ENCODE measurements around the gene PRIMA1. TPM values are rescaled to one million over a fixed set of nuclear protein-coding genes. Genes with fewer than 3 reads are reported as not detected.
A peak's percentile ranks its signal among the peaks of the same experiment; 100 is the strongest.

PRIMA1 gene
- polyA plus RNA-seq, 1 of the 3 experiments (the other 2 are of a cell fraction) = 0.18 TPM

DNA sequence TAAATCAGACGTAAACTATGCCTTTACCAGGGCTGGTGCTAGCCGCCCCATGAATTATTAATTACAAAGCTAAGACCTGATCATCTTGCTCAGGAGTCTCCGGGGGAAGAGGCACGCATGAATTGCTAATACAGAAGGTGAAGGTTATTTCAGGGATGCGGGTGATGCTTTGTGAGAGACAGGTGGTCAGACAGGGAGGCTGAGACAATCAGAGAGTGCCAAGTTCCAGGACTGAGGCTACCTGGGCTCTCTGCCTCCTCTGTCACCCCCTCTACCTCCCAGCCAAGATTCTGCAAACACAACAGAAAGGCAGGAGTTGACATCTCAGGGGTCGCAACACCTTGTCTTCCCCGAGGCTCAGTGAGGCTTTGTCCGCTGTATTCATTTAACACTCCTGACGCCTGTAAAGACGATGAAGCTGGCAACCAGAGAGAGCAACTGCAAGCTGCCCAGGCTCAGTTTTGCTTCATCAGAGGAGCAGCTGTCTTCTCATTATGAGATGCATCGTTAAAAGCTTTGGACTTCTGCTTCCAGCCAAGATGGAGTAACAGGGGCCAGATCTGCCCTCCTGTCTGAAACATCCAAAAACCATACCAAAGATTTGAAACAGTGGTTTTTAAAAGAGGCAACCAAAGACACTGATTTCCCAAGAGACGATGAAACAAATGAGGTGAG, 46.6 kb downstream of the PRIMA1 start:
- Histone ChIP-seq H3K27ac (ENCODE audit: low read depth in 2 of 2, low read length in 1 of 2) (no peak overlapping the region), H2AFZ (ENCODE audit: low read depth) (no peak overlapping the region), H3K4me2 (no peak overlapping the region), H3K79me2 (ENCODE audit: insufficient read depth) (no peaks in the 10 kb centered on the region), H3K4me1 (ENCODE audit: control insufficient read depth in 1 of 2, insufficient read depth in 2 of 2, low read depth in 1 of 2, low read length in 1 of 2) (peaks cover 0 to 52% of the 10 kb centered on the region in 2 experiments; a peak in 1 of 4 replicates), H3K9me2 (no peaks in the 10 kb centered on the region), H3K9me3 (no peaks in the 10 kb centered on the region), H3K27me3 (ENCODE audit: insufficient read depth) (no peaks in the 10 kb centered on the region), H3K9ac (no peak overlapping the region), H3F3A (replicated peaks; ENCODE audit: insufficient read depth) (no peaks in the 10 kb centered on the region), H3K4me3 (ENCODE audit: low read depth in 2 of 2, low read length in 1 of 2) (no peak overlapping the region), H4K20me1 (ENCODE audit: insufficient read depth) (no peaks in the 10 kb centered on the region), H3K36me3 (replicated peaks in 1 of 2; ENCODE audit: control insufficient read depth in 1 of 2, insufficient read depth in 2 of 2, low read length in 1 of 2) (no peaks in the 10 kb centered on the region)
- POLR2A ChIA-PET = no interaction called here
- TF ChIP-seq TCF12 (IDR thresholded peaks at IDR 0.05) (no peak), EP300 (IDR thresholded peaks at IDR 0.05; ENCODE audit: borderline replicate concordance in 1 of 2, low read depth in 1 of 2, low read length in 1 of 2) (no peak), MEF2A (IDR thresholded peaks at IDR 0.05; ENCODE audit: borderline replicate concordance, low read depth) (no peak), FOXM1 (IDR thresholded peaks at IDR 0.05; ENCODE audit: low read depth) (no peak)
- no peak for DNase-seq
- WGBS (ENCODE audit: low lambda C conversion rate) = 47% methylated on average over 9 of the region's 12 CpGs
- CTCF ChIA-PET = interaction anchor here (1.2 kb wide), 1 partner anchor 26 kb away, joined by 3 read pairs; no protein-coding TSS in a partner anchor

DNA sequence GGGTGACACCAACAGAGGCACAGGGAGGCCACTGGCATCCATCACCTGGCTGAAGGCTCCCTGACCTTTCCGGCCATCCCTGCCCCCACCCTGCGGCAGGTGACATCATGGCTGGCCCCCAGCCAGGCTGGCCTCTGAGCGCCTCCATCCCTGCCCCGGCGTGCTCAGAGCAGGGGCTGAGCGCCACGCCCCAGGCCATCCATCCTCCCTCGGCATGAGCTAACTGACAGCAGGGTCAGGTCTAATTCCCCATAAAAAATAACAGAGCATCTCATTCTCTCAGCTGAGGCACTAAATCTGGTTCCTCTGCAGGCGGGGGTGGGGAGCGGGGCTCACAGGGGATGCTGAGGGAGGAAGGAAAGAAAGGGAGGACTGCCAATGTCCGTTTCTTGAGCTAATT, 50.7 kb downstream of the PRIMA1 start:
- TF ChIP-seq TAF1 (IDR thresholded peaks at IDR 0.05; ENCODE audit: borderline replicate concordance, low read depth, low read length) = no peak
- no peak for TF ChIP-seq GATA2 (CRISPR knock-in tag; IDR thresholded peaks at IDR 0.05)
- TF ChIP-seq EZH2phosphoT487 (IDR thresholded peaks at IDR 0.05; ENCODE audit: borderline replicate concordance, low read depth) = no peak
- TF ChIP-seq ELF1 (IDR thresholded peaks at IDR 0.05) = no peak
- TF ChIP-seq RCOR1 (IDR thresholded peaks at IDR 0.05; ENCODE audit: low read length) = no peak
- TF ChIP-seq FOXM1 (IDR thresholded peaks at IDR 0.05; ENCODE audit: low read depth) = no peak
- TF ChIP-seq SIN3A (IDR thresholded peaks at IDR 0.05; ENCODE audit: borderline replicate concordance, low read depth, low read length) = no peak
- TF ChIP-seq FOSL2 (IDR thresholded peaks at IDR 0.05; ENCODE audit: borderline replicate concordance, low read depth) = no peak
- TF ChIP-seq RAD21 (IDR thresholded peaks at IDR 0.05; ENCODE audit: low read length) = no peak
- TF ChIP-seq CHD2 (IDR thresholded peaks at IDR 0.05; ENCODE audit: low read length, partially characterized antibody) = no peak
- TF ChIP-seq, protein P1, sequence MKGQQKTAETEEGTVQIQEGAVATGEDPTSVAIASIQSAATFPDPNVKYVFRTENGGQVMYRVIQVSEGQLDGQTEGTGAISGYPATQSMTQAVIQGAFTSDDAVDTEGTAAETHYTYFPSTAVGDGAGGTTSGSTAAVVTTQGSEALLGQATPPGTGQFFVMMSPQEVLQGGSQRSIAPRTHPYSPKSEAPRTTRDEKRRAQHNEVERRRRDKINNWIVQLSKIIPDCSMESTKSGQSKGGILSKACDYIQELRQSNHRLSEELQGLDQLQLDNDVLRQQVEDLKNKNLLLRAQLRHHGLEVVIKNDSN (IDR thresholded peaks at IDR 0.05; ENCODE audit: borderline replicate concordance, low read depth) = no peak
- no peak for TF ChIP-seq YY1 (IDR thresholded peaks at IDR 0.05; ENCODE audit: low read depth)
- TF ChIP-seq, protein P2, sequence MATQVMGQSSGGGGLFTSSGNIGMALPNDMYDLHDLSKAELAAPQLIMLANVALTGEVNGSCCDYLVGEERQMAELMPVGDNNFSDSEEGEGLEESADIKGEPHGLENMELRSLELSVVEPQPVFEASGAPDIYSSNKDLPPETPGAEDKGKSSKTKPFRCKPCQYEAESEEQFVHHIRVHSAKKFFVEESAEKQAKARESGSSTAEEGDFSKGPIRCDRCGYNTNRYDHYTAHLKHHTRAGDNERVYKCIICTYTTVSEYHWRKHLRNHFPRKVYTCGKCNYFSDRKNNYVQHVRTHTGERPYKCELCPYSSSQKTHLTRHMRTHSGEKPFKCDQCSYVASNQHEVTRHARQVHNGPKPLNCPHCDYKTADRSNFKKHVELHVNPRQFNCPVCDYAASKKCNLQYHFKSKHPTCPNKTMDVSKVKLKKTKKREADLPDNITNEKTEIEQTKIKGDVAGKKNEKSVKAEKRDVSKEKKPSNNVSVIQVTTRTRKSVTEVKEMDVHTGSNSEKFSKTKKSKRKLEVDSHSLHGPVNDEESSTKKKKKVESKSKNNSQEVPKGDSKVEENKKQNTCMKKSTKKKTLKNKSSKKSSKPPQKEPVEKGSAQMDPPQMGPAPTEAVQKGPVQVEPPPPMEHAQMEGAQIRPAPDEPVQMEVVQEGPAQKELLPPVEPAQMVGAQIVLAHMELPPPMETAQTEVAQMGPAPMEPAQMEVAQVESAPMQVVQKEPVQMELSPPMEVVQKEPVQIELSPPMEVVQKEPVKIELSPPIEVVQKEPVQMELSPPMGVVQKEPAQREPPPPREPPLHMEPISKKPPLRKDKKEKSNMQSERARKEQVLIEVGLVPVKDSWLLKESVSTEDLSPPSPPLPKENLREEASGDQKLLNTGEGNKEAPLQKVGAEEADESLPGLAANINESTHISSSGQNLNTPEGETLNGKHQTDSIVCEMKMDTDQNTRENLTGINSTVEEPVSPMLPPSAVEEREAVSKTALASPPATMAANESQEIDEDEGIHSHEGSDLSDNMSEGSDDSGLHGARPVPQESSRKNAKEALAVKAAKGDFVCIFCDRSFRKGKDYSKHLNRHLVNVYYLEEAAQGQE (IDR thresholded peaks at IDR 0.05; ENCODE audit: low read depth, low read length) = no peak
- POLR2A ChIA-PET = no interaction called here

More for the DNA sequence above, 50.7 kb downstream of the PRIMA1 start:
- CTCF ChIA-PET = interaction anchor here (1.9 kb wide), 1 partner anchor 82 kb away, joined by 5 read pairs; no protein-coding TSS in a partner anchor
- no peak overlapping the region for H3K9ac ChIP-seq
- H4K20me1 ChIP-seq (ENCODE audit: insufficient read depth) = no peaks in the 10 kb centered on the region
- no peak overlapping the region; a peak in 1 of 4 replicates for H3K27ac ChIP-seq (ENCODE audit: low read depth in 2 of 2, low read length in 1 of 2)
- H3K27me3 ChIP-seq (ENCODE audit: insufficient read depth) = no peaks in the 10 kb centered on the region
- no peaks in the 10 kb centered on the region for H3F3A ChIP-seq (replicated peaks; ENCODE audit: insufficient read depth)
- H3K4me1 ChIP-seq (ENCODE audit: control insufficient read depth in 1 of 2, insufficient read depth in 2 of 2, low read depth in 1 of 2, low read length in 1 of 2) = peaks cover 0 to 35% of the 10 kb centered on the region in 2 experiments; a peak in 2 of 4 replicates
- no peaks in the 10 kb centered on the region for H3K9me2 ChIP-seq
- H3K4me3 ChIP-seq (ENCODE audit: low read depth in 2 of 2, low read length in 1 of 2) = no peak overlapping the region
- 10% methylated on average over 2 of the region's 11 CpGs for WGBS (ENCODE audit: low lambda C conversion rate)
- H3K9me3 ChIP-seq = no peaks in the 10 kb centered on the region
- peak; percentile 44 for DNase-seq
- H3K4me2 ChIP-seq = no peak overlapping the region
- H3K36me3 ChIP-seq (replicated peaks in 1 of 2; ENCODE audit: control insufficient read depth in 1 of 2, insufficient read depth in 2 of 2, low read length in 1 of 2) = no peaks in the 10 kb centered on the region
- H3K79me2 ChIP-seq (ENCODE audit: insufficient read depth) = no peaks in the 10 kb centered on the region
- H2AFZ ChIP-seq (ENCODE audit: low read depth) = no peak overlapping the region

Data from SK-N-SH (cell line).